Neuronal stem cell (in vitro differentiated cells): ENCODE results near the gene ORC3. TPM values are rescaled to one million over a fixed set of nuclear protein-coding genes. Genes with fewer than 3 reads are reported as not detected.

Experiments used
- DNase-seq: peaks from one replicate; pipeline ENCODE4 v3.0.0-alpha.2; 2013; ENCODE audit warnings: low spot score
- H2AFZ ChIP-seq: one replicate; pipeline ENCODE4 v1.6.1; 2013; ENCODE audit warnings: mild to moderate bottlenecking, low read length, inconsistent platforms
- H2AK5ac ChIP-seq: 2 replicates; pipeline ENCODE4 v1.6.1; 2013; ENCODE audit warnings: low read depth, mild to moderate bottlenecking, inconsistent platforms, low read length, moderate library complexity, mixed read lengths
- H2BK120ac ChIP-seq: 2 replicates; pipeline ENCODE4 v1.6.1; 2013; ENCODE audit warnings: low read depth, mild to moderate bottlenecking, inconsistent platforms, low read length, moderate library complexity, mixed read lengths
- H2BK12ac ChIP-seq: one replicate; pipeline ENCODE4 v1.6.1; 2013; ENCODE audit warnings: low read length, inconsistent platforms
- H2BK15ac ChIP-seq: 2 replicates; pipeline ENCODE4 v1.6.1; 2013; ENCODE audit warnings: mild to moderate bottlenecking, low read length, inconsistent platforms, mixed read lengths
- H2BK5ac ChIP-seq: one replicate; pipeline ENCODE4 v1.6.1; 2013; ENCODE audit warnings: inconsistent platforms, mild to moderate bottlenecking, low read length, moderate library complexity
- H3K14ac ChIP-seq: one replicate; pipeline ENCODE4 v1.6.1; 2013; ENCODE audit warnings: low read length, inconsistent platforms
- H3K18ac ChIP-seq: 2 replicates; pipeline ENCODE4 v1.6.1; 2013; ENCODE audit warnings: low read length, inconsistent platforms
- H3K23ac ChIP-seq: 2 replicates; pipeline ENCODE4 v1.6.1; 2013; ENCODE audit warnings: low read depth, mild to moderate bottlenecking, mixed read lengths, low read length, inconsistent platforms; ENCODE audit not compliant: poor library complexity
- H3K27ac ChIP-seq: replicated peaks from 3 replicates; pipeline ENCODE4 v1.5.1; 2013; ENCODE audit warnings: low read length, inconsistent platforms
- H3K27me3 ChIP-seq, 3 experiments: 2 replicates each; pipeline ENCODE4 v1.6.1; 2013; ENCODE audit warnings: low read length in 3 of 3, mild to moderate bottlenecking in 2 of 3, inconsistent platforms in 1 of 3, low read depth in 1 of 3, mixed read lengths in 1 of 3, moderate library complexity in 1 of 3; ENCODE audit not compliant: control insufficient read depth in 3 of 3, insufficient read depth in 3 of 3
- H3K36me3 ChIP-seq, 2 donors: replicated peaks in 1 of 2; 2 replicates each; pipeline ENCODE4 v1.6.1; 2013; ENCODE audit warnings: low read length in 2 of 2; ENCODE audit not compliant: control insufficient read depth in 2 of 2, insufficient read depth in 2 of 2
- H3K4ac ChIP-seq: 2 replicates; pipeline ENCODE4 v1.6.1; 2013; ENCODE audit warnings: inconsistent platforms, mild to moderate bottlenecking, low read length, moderate library complexity
- H3K4me1 ChIP-seq, 2 donors: 1 replicate in 1 of 2; 2 replicates in 1 of 2; pipeline ENCODE4 v1.6.1; 2013; ENCODE audit warnings: low read length in 2 of 2, low read depth in 1 of 2; ENCODE audit not compliant: control insufficient read depth in 2 of 2, insufficient read depth in 1 of 2
- H3K4me2 ChIP-seq: one replicate; pipeline ENCODE4 v1.6.1; 2013; ENCODE audit warnings: mild to moderate bottlenecking, low read length, inconsistent platforms; ENCODE audit not compliant: insufficient read depth, poor library complexity, severe bottlenecking
- H3K4me3 ChIP-seq, 2 donors: 2 replicates each; pipeline ENCODE4 v1.5.1; 2013; ENCODE audit warnings: low read length in 2 of 2, mild to moderate bottlenecking in 2 of 2, inconsistent platforms in 1 of 2, moderate library complexity in 1 of 2
- H3K79me1 ChIP-seq: one replicate; pipeline ENCODE4 v1.6.1; 2013; ENCODE audit warnings: low read depth, mild to moderate bottlenecking, inconsistent platforms, low read length, moderate library complexity
- H3K9ac ChIP-seq: one replicate; pipeline ENCODE4 v1.6.1; 2013; ENCODE audit warnings: mild to moderate bottlenecking, low read depth, low read length, inconsistent platforms; ENCODE audit not compliant: poor library complexity
- H3K9me3 ChIP-seq, 2 donors: replicated peaks in 1 of 2; 2 replicates each; pipeline versions ENCODE3 to v1.6.1; 2013; ENCODE audit warnings: low read length in 2 of 2, mild to moderate bottlenecking in 2 of 2, inconsistent platforms in 1 of 2, low read depth in 1 of 2, mixed read lengths in 1 of 2, moderate library complexity in 1 of 2; ENCODE audit not compliant: control insufficient read depth in 2 of 2, insufficient read depth in 1 of 2
- H4K8ac ChIP-seq: one replicate; pipeline ENCODE4 v1.6.1; 2013; ENCODE audit warnings: low read depth, mild to moderate bottlenecking, inconsistent platforms, low read length, moderate library complexity
- H4K91ac ChIP-seq: one replicate; pipeline ENCODE4 v1.6.1; 2013; ENCODE audit warnings: low read length, low read depth, mild to moderate bottlenecking, inconsistent platforms; ENCODE audit not compliant: poor library complexity
- WGBS, 2 donors: extraction: QIAGEN DNeasy Blood & Tissue Kit; methylation state at CpG; one replicate each; pipeline ENCODE4 v1.1.7; 2013; ENCODE audit warnings: missing lambda C conversion rate in 2 of 2, mixed read lengths in 1 of 2; ENCODE audit not compliant: insufficient read length in 2 of 2, insufficient replicate concordance in 1 of 2; ENCODE audit errors: extremely low coverage in 2 of 2; 5-methylcytosine and 5-hydroxymethylcytosine counted together
- polyA plus RNA-seq, 2 experiments: library from polyadenylated mRNA; stranded (reverse); fragments of 200-250 nt; gene quantifications; one replicate each; pipeline ENCODE4 v1.2.3, GENCODE V29; 2013

Gene ORC3
- polyA plus RNA-seq (2013, experiment 1 of 2), result 39.1 TPM
- 39.7 TPM for polyA plus RNA-seq (2013, experiment 2 of 2)

DNA sequence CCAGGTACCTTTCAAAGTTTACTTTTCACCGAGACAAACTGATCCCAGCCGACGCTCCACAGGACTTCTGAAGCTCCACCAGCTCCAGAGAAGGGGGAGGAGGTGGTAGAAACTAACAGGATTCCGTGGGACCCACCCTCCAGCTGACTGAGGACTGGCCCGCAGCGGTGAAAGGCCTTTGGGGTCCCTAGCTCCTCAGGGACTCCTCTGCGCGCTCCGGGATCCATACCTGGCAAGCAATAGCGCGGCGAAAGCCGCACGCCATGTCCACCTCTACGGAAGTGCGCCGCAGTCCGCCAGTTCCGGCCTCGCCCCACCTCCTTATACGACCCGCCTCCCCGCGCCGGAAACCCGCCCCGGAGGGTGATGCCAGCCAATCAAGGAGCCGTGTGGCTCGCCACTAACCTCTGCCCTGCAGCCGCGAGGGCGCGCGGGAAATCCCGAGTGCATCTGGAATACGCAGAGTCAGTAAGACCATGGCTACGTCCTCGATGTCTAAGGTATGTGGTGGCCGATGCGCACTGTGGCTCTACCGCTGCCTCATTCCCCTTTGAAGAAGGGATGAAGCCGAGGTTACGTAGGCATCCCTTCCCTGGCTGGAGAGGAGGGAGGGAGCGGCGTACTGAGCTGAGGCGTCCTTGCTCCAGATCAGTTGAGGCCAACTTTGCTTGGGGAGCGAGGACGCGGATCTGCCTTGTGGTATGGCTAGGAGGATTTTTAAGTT lies at the start of gene ORC3, which contains the start of gene RARS2:
Gene ORC3, plus strand, starts transcription at position 443 of the 724 bp plus-strand sequence. Its CDS starts 34 bp downstream, at position 477.
Gene RARS2, minus strand, starts transcription at position 295 of the 724 bp plus-strand sequence. Its CDS starts 30 bp downstream, at position 265.
- no peak within 1 kb of the TSS for H2BK15ac ChIP-seq
- H4K91ac ChIP-seq, result no peak within 1 kb of the TSS
- no peak within 1 kb of the TSS for H3K14ac ChIP-seq
- peak within 1 kb of the TSS; percentile 94 for H2AFZ ChIP-seq
- peak within 1 kb of the TSS; percentile 69 for H3K23ac ChIP-seq
- H3K4me3 ChIP-seq, result peak within 1 kb of the TSS; percentile 92 to 97
- peaks cover 2% of the 10 kb centered on the region for H3K79me1 ChIP-seq
- no peaks in the 10 kb centered on the region for H3K9me3 ChIP-seq
- no peak within 1 kb of the TSS for H3K4ac ChIP-seq
- H4K8ac ChIP-seq, result no peak within 1 kb of the TSS
- H2BK5ac ChIP-seq, result no peak within 1 kb of the TSS
- peak within 1 kb of the TSS; percentile 92 for H3K18ac ChIP-seq
- H3K9ac ChIP-seq, result peak within 1 kb of the TSS; percentile 95
- H3K4me2 ChIP-seq, result peak within 1 kb of the TSS; percentile 62
- H3K27me3 ChIP-seq, result no peaks in the 10 kb centered on the region
- WGBS, 2 donors, result no CpG with 5 or more reads among the region's 49 CpGs
- H3K36me3 ChIP-seq, result peaks cover 0 to 52% of the 10 kb centered on the region in 2 donors
- peak; percentile 93 for DNase-seq
- no peak within 1 kb of the TSS for H2BK120ac ChIP-seq
- no peak within 1 kb of the TSS for H2AK5ac ChIP-seq
- H3K4me1 ChIP-seq, result peaks cover 0 to 6% of the 10 kb centered on the region in 2 donors
- H2BK12ac ChIP-seq, result no peak within 1 kb of the TSS
- peak within 1 kb of the TSS; percentile 32 for H3K27ac ChIP-seq

DNA sequence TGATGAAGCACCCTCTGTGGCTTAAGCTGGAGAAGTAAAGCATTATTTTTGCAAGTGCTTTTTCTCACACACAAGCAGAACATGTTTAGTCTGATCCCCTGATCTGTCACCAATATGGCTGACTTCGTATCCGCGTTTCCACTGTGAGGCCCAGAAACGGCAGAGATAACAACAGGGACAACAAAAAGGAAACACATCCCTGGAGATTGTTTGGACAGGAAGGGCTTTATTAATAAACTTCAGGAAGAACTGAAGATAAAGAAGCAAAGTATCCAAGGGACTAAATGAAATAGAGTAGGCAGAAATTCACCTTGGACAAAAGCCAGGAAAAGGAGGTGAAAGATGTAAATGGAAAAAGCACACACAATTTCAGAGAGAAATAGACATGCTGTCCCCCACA lies 49.4 kb upstream of the ORC3 start:
- Histone ChIP-seq H3K27ac (no peak overlapping the region), H3K14ac (no peak overlapping the region), H4K8ac (no peak overlapping the region), H3K27me3 (no peaks in the 10 kb centered on the region), H3K23ac (no peak overlapping the region), H3K9ac (no peak overlapping the region), H2BK12ac (no peak overlapping the region), H3K18ac (no peak overlapping the region), H3K4me1 (no peaks in the 10 kb centered on the region), H3K4me3 (no peak overlapping the region), H3K36me3 (peaks cover 10 to 77% of the 10 kb centered on the region in 2 donors), H3K9me3 (peaks cover 2 to 22% of the 10 kb centered on the region in 2 donors), H4K91ac (no peak overlapping the region), H3K4me2 (no peak overlapping the region), H3K79me1 (no peaks in the 10 kb centered on the region), H2BK120ac (no peak overlapping the region), H2AK5ac (no peak overlapping the region), H2AFZ (no peak overlapping the region), H2BK15ac (no peak overlapping the region), H2BK5ac (no peak overlapping the region), H3K4ac (no peak overlapping the region)
- DNase-seq, result no peak
- WGBS, 2 donors, result no CpG with 5 or more reads among the region's 4 CpGs

DNA sequence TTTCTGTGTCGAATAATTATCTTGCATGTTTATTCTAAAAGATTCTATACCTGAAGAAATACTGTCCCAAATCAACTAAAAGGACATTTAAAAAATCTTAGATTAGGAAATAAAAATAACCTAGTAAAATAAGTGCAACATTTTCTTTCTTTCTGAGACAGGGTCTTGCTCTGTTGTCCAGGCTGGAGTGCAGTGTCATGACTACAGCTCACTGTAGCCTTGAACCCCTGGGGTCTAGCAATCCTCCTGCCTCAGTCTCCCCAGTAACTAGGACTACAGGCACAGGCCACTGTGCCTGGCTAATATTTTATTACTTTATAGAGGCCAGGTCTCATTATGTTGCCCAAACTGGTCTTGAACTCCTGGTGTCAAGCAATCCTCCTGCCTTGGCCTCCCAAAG lies 48.9 kb upstream of the ORC3 start:
- no peak overlapping the region for H3K4me3 ChIP-seq
- no peak overlapping the region for H2BK5ac ChIP-seq
- no peak overlapping the region for H3K23ac ChIP-seq
- no peaks in the 10 kb centered on the region for H3K27me3 ChIP-seq
- H3K9ac ChIP-seq, result no peak overlapping the region
- H3K4me1 ChIP-seq, result no peaks in the 10 kb centered on the region
- no peaks in the 10 kb centered on the region for H3K79me1 ChIP-seq
- no peak overlapping the region for H3K4me2 ChIP-seq
- H2BK12ac ChIP-seq, result no peak overlapping the region
- H3K4ac ChIP-seq, result no peak overlapping the region
- H2BK120ac ChIP-seq, result no peak overlapping the region
- H3K14ac ChIP-seq, result no peak overlapping the region
- H4K91ac ChIP-seq, result no peak overlapping the region
- no CpG with 5 or more reads among the region's 1 CpG for WGBS, 2 donors
- peaks cover 2 to 22% of the 10 kb centered on the region in 2 donors for H3K9me3 ChIP-seq
- no peak overlapping the region for H4K8ac ChIP-seq
- H3K27ac ChIP-seq, result no peak overlapping the region
- no peak overlapping the region for H3K18ac ChIP-seq
- H2BK15ac ChIP-seq, result no peak overlapping the region
- H3K36me3 ChIP-seq, result peaks cover 10 to 81% of the 10 kb centered on the region in 2 donors
- no peak overlapping the region for H2AK5ac ChIP-seq
- DNase-seq, result no peak
- no peak overlapping the region for H2AFZ ChIP-seq

DNA sequence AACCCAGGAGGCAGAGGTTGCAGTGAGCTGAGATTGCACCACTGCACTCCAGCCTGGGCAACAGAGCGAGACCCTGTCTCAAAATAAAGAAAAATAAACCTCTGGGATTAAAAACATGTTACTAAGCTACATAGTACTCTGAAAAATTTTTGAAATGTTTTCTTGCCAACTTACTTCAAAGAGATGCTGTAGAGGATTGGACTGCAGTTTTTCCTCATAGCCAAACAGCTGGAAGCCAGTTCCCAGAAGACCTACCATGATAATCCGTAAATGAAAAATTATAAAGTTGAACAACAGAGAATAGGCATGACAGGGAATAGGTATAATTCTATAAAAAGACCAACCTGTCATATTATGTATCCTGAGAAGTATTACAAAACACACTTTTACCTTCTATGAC lies 48.2 kb upstream of the ORC3 start:
- peaks cover 2 to 22% of the 10 kb centered on the region in 2 donors for H3K9me3 ChIP-seq
- no peak overlapping the region for H3K4me2 ChIP-seq
- H3K4ac ChIP-seq, result no peak overlapping the region
- H3K9ac ChIP-seq, result no peak overlapping the region
- no peak overlapping the region for H4K8ac ChIP-seq
- no peak overlapping the region for H2BK5ac ChIP-seq
- H3K18ac ChIP-seq, result no peak overlapping the region
- no peaks in the 10 kb centered on the region for H3K79me1 ChIP-seq
- no peak overlapping the region for H2BK120ac ChIP-seq
- H3K36me3 ChIP-seq, result peaks cover 10 to 87% of the 10 kb centered on the region in 2 donors
- no peak overlapping the region for H2AK5ac ChIP-seq
- no peak overlapping the region for H3K27ac ChIP-seq
- H2BK15ac ChIP-seq, result no peak overlapping the region
- DNase-seq, result no peak
- no peak overlapping the region for H4K91ac ChIP-seq
- no peak overlapping the region for H3K14ac ChIP-seq
- H3K27me3 ChIP-seq, result no peaks in the 10 kb centered on the region
- H3K23ac ChIP-seq, result no peak overlapping the region
- no peak overlapping the region for H2BK12ac ChIP-seq
- no CpG with 5 or more reads among the region's 2 CpGs for WGBS, 2 donors
- no peak overlapping the region for H2AFZ ChIP-seq
- H3K4me3 ChIP-seq, result no peak overlapping the region
- H3K4me1 ChIP-seq, result no peaks in the 10 kb centered on the region
